Suprapubic skin (tissue), 3 donors: ENCODE results near the gene MAMDC4.

Experiments used
- EP300 ChIP-seq: sonication (generic); formaldehyde crosslinking; IDR thresholded peaks from one replicate; pipeline ENCODE4 v1.6.1; 2017; ENCODE audit warnings: antibody characterized with exemption
- POLR2A ChIP-seq, 2 donors: fragments of 450-650 bp; IDR thresholded peaks; one replicate each; pipeline ENCODE4 v1.6.1; 2017; ENCODE audit warnings: antibody characterized with exemption in 2 of 2, mild to moderate bottlenecking in 2 of 2, moderate library complexity in 2 of 2
- TF ChIP-seq, protein P1 (sequence below), 2 donors: fragments of 200-600 bp in 1 of 2; fragments of 450-650 bp in 1 of 2; sonication (generic) in 1 of 2; IDR thresholded peaks; one replicate each; pipeline ENCODE4 v1.5.1; 2016 to 2019; ENCODE audit warnings: antibody characterized with exemption in 2 of 2, mild to moderate bottlenecking in 1 of 2, moderate library complexity in 1 of 2

DNA sequence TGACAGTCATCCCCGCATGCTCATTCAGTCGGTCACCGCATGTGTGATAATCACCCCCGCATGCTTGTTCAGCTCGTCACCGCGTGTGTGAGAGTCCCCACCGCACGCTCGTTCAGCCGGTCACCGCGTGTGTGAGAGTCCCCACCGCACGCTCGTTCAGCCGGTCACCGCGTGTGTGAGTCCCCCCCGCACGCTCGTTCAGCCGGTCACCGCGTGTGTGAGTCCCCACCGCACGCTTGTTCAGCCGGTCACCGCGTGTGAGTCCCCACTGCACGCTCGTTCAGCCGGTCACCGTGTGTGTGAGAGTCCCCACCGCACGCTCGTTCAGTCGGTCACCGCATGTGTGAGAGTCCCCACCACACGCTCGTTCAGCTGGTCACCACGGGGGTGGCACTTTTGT, 37.7 kb downstream of the MAMDC4 start:
- TF ChIP-seq, protein P1, sequence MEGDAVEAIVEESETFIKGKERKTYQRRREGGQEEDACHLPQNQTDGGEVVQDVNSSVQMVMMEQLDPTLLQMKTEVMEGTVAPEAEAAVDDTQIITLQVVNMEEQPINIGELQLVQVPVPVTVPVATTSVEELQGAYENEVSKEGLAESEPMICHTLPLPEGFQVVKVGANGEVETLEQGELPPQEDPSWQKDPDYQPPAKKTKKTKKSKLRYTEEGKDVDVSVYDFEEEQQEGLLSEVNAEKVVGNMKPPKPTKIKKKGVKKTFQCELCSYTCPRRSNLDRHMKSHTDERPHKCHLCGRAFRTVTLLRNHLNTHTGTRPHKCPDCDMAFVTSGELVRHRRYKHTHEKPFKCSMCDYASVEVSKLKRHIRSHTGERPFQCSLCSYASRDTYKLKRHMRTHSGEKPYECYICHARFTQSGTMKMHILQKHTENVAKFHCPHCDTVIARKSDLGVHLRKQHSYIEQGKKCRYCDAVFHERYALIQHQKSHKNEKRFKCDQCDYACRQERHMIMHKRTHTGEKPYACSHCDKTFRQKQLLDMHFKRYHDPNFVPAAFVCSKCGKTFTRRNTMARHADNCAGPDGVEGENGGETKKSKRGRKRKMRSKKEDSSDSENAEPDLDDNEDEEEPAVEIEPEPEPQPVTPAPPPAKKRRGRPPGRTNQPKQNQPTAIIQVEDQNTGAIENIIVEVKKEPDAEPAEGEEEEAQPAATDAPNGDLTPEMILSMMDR (IDR thresholded peaks at IDR 0.05) = no peak
- TF ChIP-seq EP300 = no peak
- no peak for TF ChIP-seq POLR2A (IDR thresholded peaks at IDR 0.05)
